NCI-H2029 (cell line): ENCODE data around the gene CTNNB1.

Source experiments
- DNase-seq: peaks from one replicate; lab custom pipeline; 2025; lab: John Stamatoyannopoulos, UW

Gene CTNNB1

GRCh38 chr3:41219424-41219823 lies 20.1 kb downstream of the CTNNB1 start:
- no peak for DNase-seq

GRCh38 chr3:41220906-41221677 lies 21.8 kb downstream of the CTNNB1 start:
- no peak for DNase-seq

GRCh38 chr3:41222012-41222411 lies 22.7 kb downstream of the CTNNB1 start:
- no peak for DNase-seq

- DNase-seq: no peak
These were observed 23.2 kb downstream of the CTNNB1 start for GRCh38 chr3:41222501-41222900.

GRCh38 chr3:41223078-41223477 lies 23.8 kb downstream of the CTNNB1 start:
- DNase-seq: no peak

- DNase-seq: no peak
These were observed 24.4 kb downstream of the CTNNB1 start for GRCh38 chr3:41223691-41224090.

- no peak for DNase-seq
These were observed 25.0 kb downstream of the CTNNB1 start for GRCh38 chr3:41224120-41224806.

- no peak for DNase-seq
These were observed 35.8 kb downstream of the CTNNB1 start for GRCh38 chr3:41234823-41235721.

- no peak for DNase-seq
These were observed 36.9 kb downstream of the CTNNB1 start for GRCh38 chr3:41236228-41236627.

- no peak for DNase-seq
These were observed 38.6 kb downstream of the CTNNB1 start for GRCh38 chr3:41237907-41238306.

GRCh38 chr3:41239587-41239986 lies 40.3 kb downstream of the CTNNB1 start:
- DNase-seq: no peak

GRCh38 chr3:41241161-41241560 lies 41.9 kb downstream of the CTNNB1 start:
- no peak for DNase-seq

- no peak for DNase-seq
These were observed 42.7 kb downstream of the CTNNB1 start for GRCh38 chr3:41241800-41242571.

GRCh38 chr3:41243183-41243582 lies 43.9 kb downstream of the CTNNB1 start:
- DNase-seq: no peak

- no peak for DNase-seq
These were observed 45.5 kb downstream of the CTNNB1 start for GRCh38 chr3:41244620-41245336.

GRCh38 chr3:41247055-41248004 lies 48.0 kb downstream of the CTNNB1 start:
- DNase-seq: no peak

GRCh38 chr3:41248525-41248924 lies 49.2 kb downstream of the CTNNB1 start:
- no peak for DNase-seq

GRCh38 chr3:41249318-41249717 lies 50.0 kb downstream of the CTNNB1 start:
- no peak for DNase-seq

GRCh38 chr3:41250825-41251224 lies 51.5 kb downstream of the CTNNB1 start:
- no peak for DNase-seq

GRCh38 chr3:41251593-41251992 lies 52.3 kb downstream of the CTNNB1 start:
- DNase-seq: no peak
